T-helper 1 cell treated with Interleukin-12 subunit alpha and Interleukin-12 subunit beta and Interleukin-4 antibody, amounts not matched to agents 30 μg/mL and 1 μg/mL, for 36 hours (primary cell): ENCODE measurements around the gene HLCS.

ENCODE experiments used
- H3K27ac Mint-ChIP-seq: one replicate; pipeline ENCODE4 v1.8.0; 2021; ENCODE audit warnings: mild to moderate bottlenecking, mixed read lengths
- H3K27me3 Mint-ChIP-seq: one replicate; pipeline ENCODE4 v1.8.0; 2021; ENCODE audit warnings: low read depth, mixed read lengths
- H3K36me3 Mint-ChIP-seq: one replicate; pipeline ENCODE4 v1.8.0; 2021; ENCODE audit warnings: low read depth, mixed read lengths
- H3K4me1 Mint-ChIP-seq: one replicate; pipeline ENCODE4 v1.8.0; 2021; ENCODE audit warnings: low read depth, mixed read lengths
- H3K4me3 Mint-ChIP-seq: one replicate; pipeline ENCODE4 v1.8.0; 2021; ENCODE audit warnings: mild to moderate bottlenecking, moderate library complexity, mixed read lengths
- H3K9me3 Mint-ChIP-seq: one replicate; pipeline ENCODE4 v1.8.0; 2021; ENCODE audit warnings: mixed read lengths

Gene HLCS

GRCh38 chr21:36725793-36726386 lies 240.6 kb downstream of the HLCS start:
- H3K4me1 Mint-ChIP-seq: no peaks in the 10 kb centered on the region
- no peak overlapping the region for H3K4me3 Mint-ChIP-seq
- no peak overlapping the region for H3K27ac Mint-ChIP-seq
- H3K9me3 Mint-ChIP-seq: no peaks in the 10 kb centered on the region
- no peaks in the 10 kb centered on the region for H3K27me3 Mint-ChIP-seq
- H3K36me3 Mint-ChIP-seq: no peaks in the 10 kb centered on the region

GRCh38 chr21:36724660-36725059 lies 241.8 kb downstream of the HLCS start:
- Mint-ChIP-seq H3K4me1 (no peaks in the 10 kb centered on the region), H3K4me3 (no peak overlapping the region), H3K27ac (no peak overlapping the region), H3K36me3 (no peaks in the 10 kb centered on the region), H3K27me3 (no peaks in the 10 kb centered on the region), H3K9me3 (no peaks in the 10 kb centered on the region)

- Mint-ChIP-seq H3K27me3 (peaks cover 4% of the 10 kb centered on the region), H3K27ac (no peak overlapping the region), H3K36me3 (no peaks in the 10 kb centered on the region), H3K9me3 (no peaks in the 10 kb centered on the region), H3K4me3 (no peak overlapping the region), H3K4me1 (no peaks in the 10 kb centered on the region)
Observed at GRCh38 chr21:36723371-36723881, 243.0 kb downstream of the HLCS start.

- Mint-ChIP-seq H3K36me3 (no peaks in the 10 kb centered on the region), H3K4me3 (no peak overlapping the region), H3K27me3 (peaks cover 5% of the 10 kb centered on the region), H3K9me3 (no peaks in the 10 kb centered on the region), H3K27ac (no peak overlapping the region), H3K4me1 (no peaks in the 10 kb centered on the region)
Observed at GRCh38 chr21:36722370-36723368, 243.8 kb downstream of the HLCS start.

- Mint-ChIP-seq H3K36me3 (no peaks in the 10 kb centered on the region), H3K9me3 (no peaks in the 10 kb centered on the region), H3K27ac (no peak overlapping the region), H3K27me3 (peaks cover 5% of the 10 kb centered on the region), H3K4me3 (no peak overlapping the region), H3K4me1 (no peaks in the 10 kb centered on the region)
Observed at GRCh38 chr21:36721817-36722216, 244.7 kb downstream of the HLCS start.

- no peak overlapping the region for H3K4me3 Mint-ChIP-seq
- no peaks in the 10 kb centered on the region for H3K4me1 Mint-ChIP-seq
- H3K9me3 Mint-ChIP-seq: no peaks in the 10 kb centered on the region
- peaks cover 26% of the 10 kb centered on the region for H3K27me3 Mint-ChIP-seq
- no peaks in the 10 kb centered on the region for H3K36me3 Mint-ChIP-seq
- H3K27ac Mint-ChIP-seq: no peak overlapping the region
Observed at GRCh38 chr21:36719614-36720013, 246.9 kb downstream of the HLCS start.

GRCh38 chr21:36718951-36719501 lies 247.4 kb downstream of the HLCS start:
- Mint-ChIP-seq H3K4me1 (no peaks in the 10 kb centered on the region), H3K4me3 (no peak overlapping the region), H3K27ac (no peak overlapping the region), H3K9me3 (no peaks in the 10 kb centered on the region), H3K27me3 (peaks cover 31% of the 10 kb centered on the region), H3K36me3 (no peaks in the 10 kb centered on the region)

GRCh38 chr21:36717976-36718375 lies 248.5 kb downstream of the HLCS start:
- no peak overlapping the region for H3K4me3 Mint-ChIP-seq
- H3K4me1 Mint-ChIP-seq: no peaks in the 10 kb centered on the region
- H3K27me3 Mint-ChIP-seq: peaks cover 42% of the 10 kb centered on the region
- no peaks in the 10 kb centered on the region for H3K9me3 Mint-ChIP-seq
- H3K27ac Mint-ChIP-seq: no peak overlapping the region
- H3K36me3 Mint-ChIP-seq: no peaks in the 10 kb centered on the region

- Mint-ChIP-seq H3K4me3 (no peak overlapping the region), H3K9me3 (no peaks in the 10 kb centered on the region), H3K27me3 (peaks cover 53% of the 10 kb centered on the region), H3K4me1 (peaks cover 4% of the 10 kb centered on the region), H3K27ac (no peak overlapping the region), H3K36me3 (no peaks in the 10 kb centered on the region)
Observed at GRCh38 chr21:36716836-36717235, 249.6 kb downstream of the HLCS start.

- H3K4me1 Mint-ChIP-seq: peaks cover 4% of the 10 kb centered on the region
- peaks cover 55% of the 10 kb centered on the region for H3K27me3 Mint-ChIP-seq
- no peaks in the 10 kb centered on the region for H3K9me3 Mint-ChIP-seq
- H3K4me3 Mint-ChIP-seq: no peak overlapping the region
- H3K36me3 Mint-ChIP-seq: no peaks in the 10 kb centered on the region
- H3K27ac Mint-ChIP-seq: no peak overlapping the region
Observed at GRCh38 chr21:36716387-36716786, 250.1 kb downstream of the HLCS start.

- peaks cover 4% of the 10 kb centered on the region for H3K4me1 Mint-ChIP-seq
- no peak overlapping the region for H3K27ac Mint-ChIP-seq
- H3K4me3 Mint-ChIP-seq: no peak overlapping the region
- H3K36me3 Mint-ChIP-seq: no peaks in the 10 kb centered on the region
- H3K27me3 Mint-ChIP-seq: peaks cover 74% of the 10 kb centered on the region
- no peaks in the 10 kb centered on the region for H3K9me3 Mint-ChIP-seq
Observed at GRCh38 chr21:36713746-36714145, 252.7 kb downstream of the HLCS start.

GRCh38 chr21:36710729-36711048 lies 255.8 kb downstream of the HLCS start:
- Mint-ChIP-seq H3K4me3 (no peak overlapping the region), H3K27me3 (peaks cover 86% of the 10 kb centered on the region)

GRCh38 chr21:36709868-36710728 lies 256.4 kb downstream of the HLCS start:
- Mint-ChIP-seq H3K27ac (no peak overlapping the region), H3K27me3 (peaks cover 86% of the 10 kb centered on the region), H3K9me3 (no peaks in the 10 kb centered on the region), H3K4me1 (peaks cover 5% of the 10 kb centered on the region), H3K36me3 (no peaks in the 10 kb centered on the region), H3K4me3 (no peak overlapping the region)

More at GRCh38 chr21:36710729-36711048, 255.8 kb downstream of the HLCS start:
- Mint-ChIP-seq H3K9me3 (no peaks in the 10 kb centered on the region), H3K27ac (no peak overlapping the region), H3K36me3 (no peaks in the 10 kb centered on the region), H3K4me1 (peaks cover 5% of the 10 kb centered on the region)
